HG02981 (cell line): ENCODE results near the gene SHB.
"Not testable (repeated sequence)": the region's sequence is repeated elsewhere in the genome, so short reads cannot be mapped to it uniquely, and the experiment has no call there.

Source experiments
- ATAC-seq: cut with Tn5 transposase; IDR thresholded peaks from one replicate; pipeline ENCODE4 v1.9.1; 2021; ENCODE audit warnings: mild to moderate bottlenecking, moderate library complexity; ENCODE audit not compliant: unreplicated experiment

SHB gene

GRCh38 chr9:37921546-37922300 is 147.3 kb downstream of the SHB start:
- no peak for ATAC-seq

GRCh38 chr9:37921168-37921510 is 147.9 kb downstream of the SHB start:
- no peak for ATAC-seq

GRCh38 chr9:37920471-37921167 is 148.4 kb downstream of the SHB start:
- peak; percentile 76 for ATAC-seq

- ATAC-seq: no peak
These were observed 149.1 kb downstream of the SHB start for GRCh38 chr9:37919956-37920335.

GRCh38 chr9:37919246-37919955 is 149.6 kb downstream of the SHB start:
- no peak for ATAC-seq

- ATAC-seq: no peak
These were observed 150.3 kb downstream of the SHB start for GRCh38 chr9:37918665-37919170.

- no peak for ATAC-seq
These were observed 151.0 kb downstream of the SHB start for GRCh38 chr9:37917801-37918664.

- no peak for ATAC-seq
These were observed 151.7 kb downstream of the SHB start for GRCh38 chr9:37917313-37917731.

- no peak for ATAC-seq
These were observed 152.3 kb downstream of the SHB start for GRCh38 chr9:37916471-37917312.

- no peak for ATAC-seq
These were observed 153.0 kb downstream of the SHB start for GRCh38 chr9:37915911-37916470.

GRCh38 chr9:37914701-37915358 is 154.2 kb downstream of the SHB start:
- no peak for ATAC-seq

- ATAC-seq: no peak
These were observed 154.9 kb downstream of the SHB start for GRCh38 chr9:37914154-37914551.

GRCh38 chr9:37913480-37914153 is 155.4 kb downstream of the SHB start:
- ATAC-seq: peak; percentile 65

GRCh38 chr9:37911271-37911681 is 157.8 kb downstream of the SHB start:
- ATAC-seq: no peak

- ATAC-seq: no peak
These were observed 158.8 kb downstream of the SHB start for GRCh38 chr9:37910271-37910670.

GRCh38 chr9:37909836-37910235 is 159.2 kb downstream of the SHB start:
- ATAC-seq: not testable (repeated sequence)

- no peak for ATAC-seq
These were observed 159.7 kb downstream of the SHB start for GRCh38 chr9:37909326-37909725.

GRCh38 chr9:37908698-37909186 is 160.3 kb downstream of the SHB start:
- ATAC-seq: no peak
